Neural progenitor cell (in vitro differentiated cells): ENCODE data around the gene RASAL3.

Experiments used
- EZH2 ChIP-seq: fragments of 200-600 bp; sonication (generic); IDR thresholded peaks from 2 replicates; pipeline ENCODE4 v1.6.1; 2017; ENCODE audit warnings: antibody characterized with exemption, mild to moderate bottlenecking, moderate library complexity
- TF ChIP-seq, protein P1 (sequence below): fragments of 200-600 bp; sonication (generic); IDR thresholded peaks from 2 replicates; pipeline ENCODE4 v1.5.1; 2017; ENCODE audit warnings: antibody characterized with exemption, mild to moderate bottlenecking

DNA sequence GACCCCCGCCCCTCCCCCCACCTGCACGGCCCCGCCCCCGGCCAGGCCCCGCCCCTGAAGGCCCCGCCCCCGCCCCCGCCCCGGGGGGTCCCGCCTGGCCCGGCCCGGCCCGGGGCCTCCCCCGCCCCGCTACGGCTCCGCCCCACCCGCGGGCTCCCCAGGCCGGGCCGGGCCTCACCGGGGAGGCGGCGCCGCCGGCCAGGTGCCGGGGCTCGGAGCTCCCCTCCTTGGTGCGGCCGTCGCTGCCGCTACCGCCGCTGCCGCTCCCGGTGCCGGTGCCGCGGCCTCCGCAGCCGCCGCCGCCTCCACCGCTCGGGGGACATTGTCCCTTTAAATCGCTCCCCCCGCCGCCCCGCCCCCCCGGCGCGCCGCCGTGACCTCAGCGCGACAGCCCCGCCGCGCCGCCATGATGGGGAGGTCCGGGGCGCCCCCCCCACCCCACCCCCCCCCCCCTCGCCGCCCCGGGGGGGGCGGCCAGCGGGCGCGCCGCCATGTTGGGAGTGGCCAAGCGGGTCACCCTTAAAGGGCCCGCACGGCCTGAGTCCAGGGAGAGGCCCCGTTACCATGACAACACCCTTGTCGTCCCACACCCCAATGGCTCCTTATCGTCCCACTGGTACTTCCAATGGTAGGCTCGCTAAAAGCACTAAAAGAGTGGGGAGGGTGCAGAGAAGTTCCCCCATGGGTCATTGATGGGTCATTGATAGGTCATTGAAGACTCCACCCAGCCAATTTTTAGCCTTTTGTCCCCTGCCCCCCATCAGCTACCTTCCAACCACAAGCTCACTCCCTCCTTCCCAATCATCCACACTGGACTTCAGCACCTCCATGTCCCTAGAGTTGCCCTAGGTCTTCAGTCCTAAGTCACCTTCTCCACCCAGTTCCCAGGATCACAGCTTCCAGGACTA, 14.5 kb downstream of the RASAL3 start, which contains the start of gene WIZ:
- TF ChIP-seq, protein P1, sequence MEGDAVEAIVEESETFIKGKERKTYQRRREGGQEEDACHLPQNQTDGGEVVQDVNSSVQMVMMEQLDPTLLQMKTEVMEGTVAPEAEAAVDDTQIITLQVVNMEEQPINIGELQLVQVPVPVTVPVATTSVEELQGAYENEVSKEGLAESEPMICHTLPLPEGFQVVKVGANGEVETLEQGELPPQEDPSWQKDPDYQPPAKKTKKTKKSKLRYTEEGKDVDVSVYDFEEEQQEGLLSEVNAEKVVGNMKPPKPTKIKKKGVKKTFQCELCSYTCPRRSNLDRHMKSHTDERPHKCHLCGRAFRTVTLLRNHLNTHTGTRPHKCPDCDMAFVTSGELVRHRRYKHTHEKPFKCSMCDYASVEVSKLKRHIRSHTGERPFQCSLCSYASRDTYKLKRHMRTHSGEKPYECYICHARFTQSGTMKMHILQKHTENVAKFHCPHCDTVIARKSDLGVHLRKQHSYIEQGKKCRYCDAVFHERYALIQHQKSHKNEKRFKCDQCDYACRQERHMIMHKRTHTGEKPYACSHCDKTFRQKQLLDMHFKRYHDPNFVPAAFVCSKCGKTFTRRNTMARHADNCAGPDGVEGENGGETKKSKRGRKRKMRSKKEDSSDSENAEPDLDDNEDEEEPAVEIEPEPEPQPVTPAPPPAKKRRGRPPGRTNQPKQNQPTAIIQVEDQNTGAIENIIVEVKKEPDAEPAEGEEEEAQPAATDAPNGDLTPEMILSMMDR: no peak
- no peak for TF ChIP-seq EZH2
